Astrocyte of the spinal cord (primary cell): Measurements from ENCODE around the gene OTOR.
A peak's percentile ranks its signal among the peaks of the same experiment; 100 is the strongest.

ENCODE experiments used
- DNase-seq: peaks from one replicate; pipeline ENCODE4 v3.0.0; 2011; ENCODE audit warnings: low read depth, low spot score
- H3K4me3 ChIP-seq: 2 replicates; pipeline ENCODE4 v1.5.1; 2011; ENCODE audit warnings: low read depth, mild to moderate bottlenecking, low read length, moderate library complexity
- CTCF ChIP-seq: IDR thresholded peaks from 2 replicates; pipeline ENCODE4 v1.5.1; 2012; ENCODE audit warnings: low read depth, mild to moderate bottlenecking, low read length, inconsistent platforms
- in situ Hi-C: cut with HindIII; loops from 2 replicates; pipeline ENCODE4 v1.10.0; 2017; ENCODE audit warnings: low sequenced_read_pairs

Gene OTOR

GRCh38 chr20:16759181-16759563 is 11.0 kb downstream of the OTOR start:
- in situ Hi-C loops, result no loop called here
- TF ChIP-seq CTCF, result no peak
- no peak overlapping the region for H3K4me3 ChIP-seq
- DNase-seq, result no peak

GRCh38 chr20:16760431-16761304 is 12.5 kb downstream of the OTOR start:
- in situ Hi-C loops, result no loop called here
- TF ChIP-seq CTCF, result no peak
- DNase-seq, result no peak
- no peak overlapping the region for H3K4me3 ChIP-seq

- TF ChIP-seq CTCF, result peak; percentile 64
These were observed 13.2 kb downstream of the OTOR start for GRCh38 chr20:16761305-16761829.

GRCh38 chr20:16764560-16764959 is 16.4 kb downstream of the OTOR start:
- no peak for DNase-seq
- no peak overlapping the region for H3K4me3 ChIP-seq
- in situ Hi-C loops, result no loop called here
- no peak for TF ChIP-seq CTCF

More at GRCh38 chr20:16761305-16761829, 13.2 kb downstream of the OTOR start:
- in situ Hi-C loops, result no loop called here
- DNase-seq, result peak; percentile 67
- no peak overlapping the region for H3K4me3 ChIP-seq

- H3K4me3 ChIP-seq, result no peak overlapping the region
- DNase-seq, result no peak
- TF ChIP-seq CTCF, result no peak
- in situ Hi-C loops, result no loop called here
These were observed 23.1 kb downstream of the OTOR start for GRCh38 chr20:16771213-16771612.

- in situ Hi-C loops, result no loop called here
- no peak for TF ChIP-seq CTCF
- DNase-seq, result no peak
- H3K4me3 ChIP-seq, result no peak overlapping the region
These were observed 27.8 kb downstream of the OTOR start for GRCh38 chr20:16775961-16776360.
